Measurements from ENCODE around the gene ADAM11.

GRCh38 chr17:44769230-44769629 lies 10.4 kb downstream of the ADAM11 start:
- TF ChIP-seq CTCF (IDR thresholded peaks at IDR 0.05): no peak
- no peak for TF ChIP-seq POLR2A (IDR thresholded peaks at IDR 0.05)
